ENCODE measurements around the gene MIOX.

Gene MIOX

GRCh38 chr22:50486561-50487289, at the start of gene MIOX:
Gene MIOX, plus strand, starts transcription at chr22:50486859. Its CDS starts 39 bp downstream, at chr22:50486898.
- DNase-seq (ENCODE audit: low read depth in 2 of 2) = peak in 1 of 2 donors; percentile 23
- TF ChIP-seq, protein P1, sequence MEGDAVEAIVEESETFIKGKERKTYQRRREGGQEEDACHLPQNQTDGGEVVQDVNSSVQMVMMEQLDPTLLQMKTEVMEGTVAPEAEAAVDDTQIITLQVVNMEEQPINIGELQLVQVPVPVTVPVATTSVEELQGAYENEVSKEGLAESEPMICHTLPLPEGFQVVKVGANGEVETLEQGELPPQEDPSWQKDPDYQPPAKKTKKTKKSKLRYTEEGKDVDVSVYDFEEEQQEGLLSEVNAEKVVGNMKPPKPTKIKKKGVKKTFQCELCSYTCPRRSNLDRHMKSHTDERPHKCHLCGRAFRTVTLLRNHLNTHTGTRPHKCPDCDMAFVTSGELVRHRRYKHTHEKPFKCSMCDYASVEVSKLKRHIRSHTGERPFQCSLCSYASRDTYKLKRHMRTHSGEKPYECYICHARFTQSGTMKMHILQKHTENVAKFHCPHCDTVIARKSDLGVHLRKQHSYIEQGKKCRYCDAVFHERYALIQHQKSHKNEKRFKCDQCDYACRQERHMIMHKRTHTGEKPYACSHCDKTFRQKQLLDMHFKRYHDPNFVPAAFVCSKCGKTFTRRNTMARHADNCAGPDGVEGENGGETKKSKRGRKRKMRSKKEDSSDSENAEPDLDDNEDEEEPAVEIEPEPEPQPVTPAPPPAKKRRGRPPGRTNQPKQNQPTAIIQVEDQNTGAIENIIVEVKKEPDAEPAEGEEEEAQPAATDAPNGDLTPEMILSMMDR (IDR thresholded peaks at IDR 0.05; ENCODE audit: low read depth, low read length) = no peak
- H3K4me3 ChIP-seq (replicated peaks in 1 of 2; ENCODE audit: low read depth in 2 of 2, low read length in 2 of 2) = no peak within 1 kb of the TSS

DNA sequence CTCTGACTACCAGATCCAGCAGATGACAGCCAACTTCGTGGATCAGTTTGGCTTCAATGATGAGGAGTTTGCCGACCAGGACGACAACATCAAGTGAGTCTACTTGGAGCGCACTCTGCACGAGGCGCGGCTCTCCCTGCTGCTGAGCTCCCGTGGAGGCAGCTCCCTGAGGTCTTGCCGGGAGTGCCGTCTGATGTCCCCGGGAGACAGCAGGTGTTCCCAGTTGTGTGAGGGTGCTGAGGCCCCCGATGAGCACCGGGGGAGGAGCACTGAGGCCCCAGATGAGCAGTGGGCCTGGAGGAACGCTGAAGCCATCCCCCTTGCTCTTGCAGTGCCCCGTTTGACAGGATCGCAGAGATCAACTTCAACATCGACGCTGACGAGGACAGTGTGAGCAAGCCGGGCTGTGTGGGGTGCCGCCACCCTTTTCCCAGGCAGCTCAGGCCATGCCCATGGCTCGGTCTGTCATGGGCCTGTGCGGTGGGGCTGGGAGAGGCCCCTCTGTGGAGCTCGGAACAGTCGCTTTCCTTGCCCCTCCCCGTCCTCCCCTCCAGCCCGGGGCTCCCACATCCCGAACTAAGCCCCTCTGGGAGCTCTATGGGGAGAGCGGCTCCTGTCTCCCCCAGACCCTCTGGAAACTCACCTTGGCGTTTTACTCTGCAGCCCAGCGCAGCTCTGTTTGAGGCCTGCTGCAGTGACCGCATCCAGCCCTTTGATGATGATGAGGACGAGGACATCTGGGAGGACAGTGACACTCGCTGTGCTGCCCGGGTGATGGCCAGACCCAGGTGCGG, 49.0 kb upstream of the MIOX start:
- H3K4me3 ChIP-seq (replicated peaks in 1 of 2; ENCODE audit: low read depth in 2 of 2, low read length in 2 of 2) = no peak overlapping the region
- TF ChIP-seq, protein P1 (IDR thresholded peaks at IDR 0.05; ENCODE audit: low read depth, low read length) = no peak
- no peak for DNase-seq (ENCODE audit: low read depth in 2 of 2)

DNA sequence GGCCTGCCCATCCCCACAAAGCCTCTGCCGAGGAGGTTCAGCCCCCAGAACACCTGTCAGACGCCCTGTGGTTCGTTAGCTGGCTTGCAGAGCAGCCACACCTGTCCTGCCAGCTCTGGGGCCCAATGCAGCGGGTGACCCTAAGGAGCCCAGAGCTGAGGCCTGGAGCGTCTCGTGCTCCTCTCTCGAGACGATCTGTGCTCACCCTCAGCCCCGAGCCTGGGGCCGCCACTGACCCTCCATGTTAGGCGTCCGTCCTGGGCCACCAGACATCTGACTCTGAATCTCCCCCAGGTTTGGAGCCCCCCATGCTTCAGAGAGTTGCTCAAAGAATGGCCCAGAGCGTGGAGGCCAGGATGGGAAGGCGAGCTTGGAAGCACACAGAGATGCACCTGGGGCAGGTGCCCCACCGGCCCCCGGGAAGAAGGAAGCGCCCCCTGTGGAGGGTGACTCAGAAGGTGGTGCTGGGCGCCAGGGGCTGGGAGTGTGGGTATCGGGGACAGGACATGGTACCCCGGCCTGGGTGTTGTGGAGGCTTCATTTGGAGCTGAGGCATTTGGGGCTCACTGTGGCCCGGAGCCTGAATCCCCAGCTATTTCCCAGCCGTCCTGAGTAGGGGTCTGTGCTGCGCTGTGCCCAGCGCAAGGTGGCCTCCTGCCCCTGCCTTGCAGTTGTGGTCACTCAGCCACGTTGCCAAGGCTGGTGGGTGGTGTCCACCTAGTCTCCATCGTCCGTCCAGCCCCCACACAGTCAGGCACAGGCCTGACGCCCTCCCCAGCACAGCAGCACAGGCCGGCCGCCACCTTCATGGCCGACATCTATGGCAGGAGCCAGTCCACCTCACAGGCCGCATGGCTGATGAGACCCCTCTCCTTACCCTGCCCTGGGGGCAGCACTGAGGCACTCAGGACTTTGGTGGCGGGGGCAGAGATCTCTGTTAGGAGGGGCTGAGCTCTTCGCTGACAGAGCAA, 48.1 kb upstream of the MIOX start:
- H3K4me3 ChIP-seq (replicated peaks in 1 of 2; ENCODE audit: low read depth in 2 of 2, low read length in 2 of 2) = no peak overlapping the region
- TF ChIP-seq, protein P1 (IDR thresholded peaks at IDR 0.05; ENCODE audit: low read depth, low read length) = no peak
- DNase-seq (ENCODE audit: low read depth in 2 of 2) = no peak

- TF ChIP-seq, protein P1 (IDR thresholded peaks at IDR 0.05; ENCODE audit: low read depth, low read length) = no peak
- no peak overlapping the region for H3K4me3 ChIP-seq (replicated peaks in 1 of 2; ENCODE audit: low read depth in 2 of 2, low read length in 2 of 2)
- no peak for DNase-seq (ENCODE audit: low read depth in 2 of 2)
Measured at GRCh38 chr22:50439314-50439870, 47.3 kb upstream of the MIOX start.

DNA sequence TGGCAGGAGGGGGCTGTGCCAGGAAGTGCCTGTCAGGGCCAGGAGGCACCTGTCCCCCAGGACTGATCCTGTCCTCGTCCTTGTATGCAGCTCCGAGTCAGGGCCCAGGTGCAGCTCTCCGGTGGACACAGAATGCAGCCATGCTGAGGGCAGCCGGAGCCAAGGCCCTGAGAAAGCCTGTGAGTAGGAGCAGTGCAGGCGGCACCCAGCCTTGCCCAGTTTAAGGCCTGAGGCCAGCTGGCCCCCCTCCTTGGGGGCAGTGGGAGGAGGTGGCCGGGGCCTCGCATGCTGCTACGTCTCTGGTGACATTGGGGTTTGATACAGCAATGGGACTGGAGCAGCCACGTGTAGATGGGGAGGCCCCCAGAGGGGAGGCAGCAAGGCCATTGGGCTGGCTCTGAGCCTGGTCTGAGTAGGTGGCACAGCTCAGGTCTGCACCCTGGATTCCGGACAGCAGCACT, 46.8 kb upstream of the MIOX start:
- H3K4me3 ChIP-seq (replicated peaks in 1 of 2; ENCODE audit: low read depth in 2 of 2, low read length in 2 of 2) = no peak overlapping the region
- TF ChIP-seq, protein P1 (IDR thresholded peaks at IDR 0.05; ENCODE audit: low read depth, low read length) = no peak
- no peak for DNase-seq (ENCODE audit: low read depth in 2 of 2)

Data from cardiac fibroblast (primary cell).